Anterior cingulate cortex (tissue), 58 donors: Measurements from ENCODE around the gene PRSS57.
"Not testable (repeated sequence)": the region's sequence is repeated elsewhere in the genome, so short reads cannot be mapped to it uniquely, and the experiment has no call there.

Experiments
- DNase-seq, 58 donors: peaks; one replicate each; lab custom pipeline; 2025; lab: John Stamatoyannopoulos, UW

Gene PRSS57

DNA sequence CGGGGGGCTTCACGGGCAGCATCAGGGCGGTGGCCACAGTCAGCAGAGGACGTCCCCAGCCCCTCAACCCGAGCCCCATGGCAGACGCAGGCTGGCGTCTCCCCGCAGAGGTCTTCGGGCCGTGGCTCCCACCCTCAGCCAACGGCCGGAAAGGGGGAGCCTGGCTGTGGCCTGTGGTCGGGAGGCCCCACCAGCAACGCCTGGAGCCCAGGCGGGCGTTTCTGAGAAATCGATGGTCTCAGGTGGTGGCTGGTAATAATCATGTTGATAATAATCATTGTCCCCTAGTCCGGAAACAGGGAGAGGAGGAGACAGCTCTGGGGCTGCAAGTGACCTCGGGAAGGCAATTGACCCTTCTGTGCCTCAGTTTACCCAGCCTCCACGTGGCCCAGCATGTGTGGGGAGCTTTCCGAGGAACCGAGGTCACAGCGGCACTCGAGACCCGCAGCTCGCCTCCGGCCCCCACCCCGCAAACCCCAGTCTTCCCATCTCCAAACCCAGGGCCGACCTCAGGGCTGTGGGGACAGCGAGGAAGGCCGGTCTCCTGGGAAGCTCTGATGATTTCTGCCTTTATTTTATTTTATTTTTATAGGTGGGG lies at the start of gene PRSS57:
Gene PRSS57, minus strand, starts transcription at position 101 of the 598 bp plus-strand sequence. Its CDS starts 22 bp downstream, at position 79.
- no peak for DNase-seq

DNA sequence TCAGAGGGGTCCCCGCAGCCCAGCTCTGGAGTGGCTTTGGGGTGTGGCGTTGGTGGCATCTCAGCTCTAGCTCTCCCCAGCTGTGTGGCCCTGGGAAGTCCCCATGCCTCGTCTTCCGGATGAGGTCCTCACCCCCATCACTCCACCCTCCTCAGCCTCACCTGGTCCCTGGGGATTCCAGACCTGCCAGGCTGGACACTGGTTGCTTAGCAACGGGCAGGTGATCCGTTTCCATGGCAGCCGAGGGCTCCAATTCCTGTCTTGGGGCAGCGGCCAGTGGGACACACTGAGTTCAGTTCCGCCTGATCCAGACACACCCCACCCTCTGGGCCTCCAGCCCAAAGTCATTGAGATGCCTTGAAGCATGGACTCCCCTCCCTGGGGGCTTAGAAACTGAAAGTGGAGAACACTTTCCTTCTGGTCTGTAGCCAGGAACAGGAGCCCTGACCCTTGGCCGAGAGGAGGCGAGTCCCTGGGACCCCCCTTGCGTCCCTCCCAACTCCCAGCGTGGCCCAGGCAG lies 48.0 kb upstream of the PRSS57 start:
- DNase-seq = peak in 3 of 58 donors; percentile 3 to 14 (median 5)

GRCh38 chr19:742540-743075 lies 47.4 kb upstream of the PRSS57 start:
- no peak for DNase-seq

DNA sequence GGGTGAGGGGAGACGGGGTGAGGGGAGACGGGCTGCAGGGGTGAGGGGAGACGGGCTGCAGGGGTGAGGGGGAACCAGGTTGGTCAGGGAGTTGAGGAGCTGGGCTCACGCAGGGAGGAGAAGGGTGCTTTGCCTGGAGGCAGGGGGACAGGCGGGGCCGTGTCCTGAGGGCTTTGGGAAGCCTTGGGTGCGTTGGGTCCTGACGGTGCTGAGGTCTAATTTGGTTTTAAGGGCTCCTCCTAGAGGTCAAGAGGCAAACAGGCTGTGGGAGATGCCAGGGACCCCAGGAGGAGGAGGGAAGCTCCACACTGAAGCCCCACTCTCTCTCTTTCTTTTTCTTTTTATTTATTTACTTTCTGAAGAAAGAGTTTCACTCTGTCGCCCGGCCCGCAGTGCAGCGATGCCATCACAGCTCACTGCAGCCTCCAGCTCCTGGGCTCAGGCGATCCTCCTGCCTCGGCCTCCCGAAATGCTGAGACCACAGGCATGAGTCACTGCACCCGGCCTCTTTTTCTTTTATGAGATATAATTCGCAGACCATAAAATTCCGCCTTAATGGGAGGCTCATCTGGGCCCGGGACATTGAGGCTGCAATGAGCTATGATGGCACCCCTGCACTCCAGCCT lies 46.4 kb upstream of the PRSS57 start:
- DNase-seq = no peak

DNA sequence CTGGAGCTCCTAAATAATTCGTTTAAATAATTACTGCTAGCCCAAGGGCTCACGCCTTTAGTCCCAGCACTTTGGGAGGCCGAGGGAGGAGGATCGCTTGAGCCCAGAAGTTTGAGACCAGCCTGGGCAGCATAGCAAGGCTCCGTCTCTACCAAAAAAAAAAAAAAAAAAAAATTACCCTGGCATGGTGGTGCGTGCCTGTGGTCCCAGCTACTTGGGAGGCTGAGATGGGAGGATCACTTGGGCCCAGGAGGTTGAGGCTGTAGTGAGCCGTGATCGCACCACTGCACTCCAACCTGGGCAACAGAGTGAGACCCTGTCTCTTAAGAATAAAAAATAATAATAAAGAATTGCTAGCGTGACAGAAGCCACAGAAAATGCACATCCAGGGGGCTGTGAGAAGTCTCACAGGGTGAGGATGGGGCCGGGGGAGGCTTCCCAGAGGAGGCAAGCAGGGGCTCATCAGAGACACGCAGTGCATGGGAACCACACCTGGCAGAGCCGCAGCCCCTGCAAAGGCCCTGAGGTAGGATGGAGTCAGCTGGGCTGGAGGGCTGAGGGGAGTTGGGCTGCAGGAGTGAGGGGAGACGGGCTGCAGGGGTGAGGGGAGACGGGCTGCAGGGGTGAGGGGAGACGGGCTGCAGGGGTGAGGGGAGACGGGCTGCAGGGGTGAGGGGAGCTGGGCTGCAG lies 45.7 kb upstream of the PRSS57 start:
- DNase-seq = not testable (repeated sequence)

- no peak for DNase-seq
These were observed 44.9 kb upstream of the PRSS57 start for GRCh38 chr19:739998-740715.

DNA sequence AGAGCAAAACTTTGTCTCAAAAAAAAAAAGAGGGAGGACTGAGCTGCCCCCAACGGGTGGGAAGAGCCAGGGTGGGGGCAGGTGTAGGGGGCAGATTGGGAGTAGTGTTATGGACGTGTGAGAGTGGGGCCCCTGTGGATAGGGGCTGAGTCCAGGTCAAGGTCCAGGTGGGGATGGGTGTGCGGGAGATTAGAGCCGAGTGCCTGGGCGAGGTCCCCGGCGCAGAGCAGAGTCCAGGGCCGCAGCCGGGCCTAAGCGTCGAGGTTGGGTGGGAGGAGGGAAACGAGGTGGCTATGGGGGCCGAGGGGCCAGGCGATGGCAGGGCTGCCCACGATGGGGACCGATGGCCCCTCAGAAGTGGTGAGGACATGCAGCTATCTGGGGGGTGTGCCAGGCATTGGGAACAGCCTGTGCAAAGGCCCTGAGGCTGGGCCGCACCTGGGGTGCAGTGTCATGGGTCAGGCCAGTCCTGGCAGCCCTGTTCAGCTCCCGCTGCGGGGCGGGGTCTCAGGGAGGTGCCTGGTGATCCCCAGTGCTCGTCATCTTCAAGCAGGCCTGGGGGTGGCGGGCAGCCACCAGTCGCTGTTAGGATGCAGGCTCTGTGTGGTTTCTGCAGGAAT lies 43.4 kb upstream of the PRSS57 start:
- DNase-seq = no peak

GRCh38 chr19:737591-738093 lies 42.4 kb upstream of the PRSS57 start:
- peak in 15 of 58 donors; percentile 4 to 41 (median 14) for DNase-seq

DNA sequence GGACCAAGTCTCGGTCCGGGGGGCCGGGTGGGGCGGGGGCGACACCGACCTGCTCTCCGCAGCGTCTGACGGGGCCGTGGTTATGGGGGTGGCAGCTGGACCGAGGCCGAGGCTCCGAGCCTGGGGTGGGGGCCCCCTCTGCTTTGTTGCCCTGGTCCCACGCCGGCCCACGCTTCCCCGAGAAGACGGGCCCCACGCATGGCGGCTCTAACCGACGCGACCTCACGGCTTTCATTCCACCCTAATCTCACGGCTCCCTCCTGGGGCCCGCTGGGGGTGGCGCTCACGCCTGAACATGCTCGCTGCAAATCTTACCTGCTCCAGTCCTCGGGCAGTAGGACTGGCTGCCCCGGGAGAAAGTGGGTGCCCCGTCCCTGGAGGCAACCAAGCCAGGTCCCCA lies 40.9 kb upstream of the PRSS57 start:
- no peak for DNase-seq

DNA sequence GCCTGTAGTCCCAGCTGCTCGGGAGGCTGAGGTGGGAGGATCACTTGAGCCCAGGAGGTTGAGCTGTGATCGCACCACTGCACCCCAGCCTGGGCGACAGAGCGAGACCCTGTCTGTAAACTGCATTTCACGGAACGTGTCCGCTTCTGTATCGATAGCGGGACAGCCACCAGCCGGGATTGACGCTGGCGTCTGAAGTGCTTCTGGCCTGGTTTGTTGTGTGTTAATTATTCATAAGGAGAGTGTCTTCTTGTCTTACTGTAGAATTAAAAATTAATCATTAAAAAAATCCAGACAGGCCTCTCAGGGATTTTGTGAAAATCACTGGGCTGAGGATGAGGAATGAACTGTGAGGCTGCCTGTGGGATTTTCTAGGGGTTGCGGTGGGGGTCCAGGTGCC lies 39.5 kb upstream of the PRSS57 start:
- DNase-seq = no peak

DNA sequence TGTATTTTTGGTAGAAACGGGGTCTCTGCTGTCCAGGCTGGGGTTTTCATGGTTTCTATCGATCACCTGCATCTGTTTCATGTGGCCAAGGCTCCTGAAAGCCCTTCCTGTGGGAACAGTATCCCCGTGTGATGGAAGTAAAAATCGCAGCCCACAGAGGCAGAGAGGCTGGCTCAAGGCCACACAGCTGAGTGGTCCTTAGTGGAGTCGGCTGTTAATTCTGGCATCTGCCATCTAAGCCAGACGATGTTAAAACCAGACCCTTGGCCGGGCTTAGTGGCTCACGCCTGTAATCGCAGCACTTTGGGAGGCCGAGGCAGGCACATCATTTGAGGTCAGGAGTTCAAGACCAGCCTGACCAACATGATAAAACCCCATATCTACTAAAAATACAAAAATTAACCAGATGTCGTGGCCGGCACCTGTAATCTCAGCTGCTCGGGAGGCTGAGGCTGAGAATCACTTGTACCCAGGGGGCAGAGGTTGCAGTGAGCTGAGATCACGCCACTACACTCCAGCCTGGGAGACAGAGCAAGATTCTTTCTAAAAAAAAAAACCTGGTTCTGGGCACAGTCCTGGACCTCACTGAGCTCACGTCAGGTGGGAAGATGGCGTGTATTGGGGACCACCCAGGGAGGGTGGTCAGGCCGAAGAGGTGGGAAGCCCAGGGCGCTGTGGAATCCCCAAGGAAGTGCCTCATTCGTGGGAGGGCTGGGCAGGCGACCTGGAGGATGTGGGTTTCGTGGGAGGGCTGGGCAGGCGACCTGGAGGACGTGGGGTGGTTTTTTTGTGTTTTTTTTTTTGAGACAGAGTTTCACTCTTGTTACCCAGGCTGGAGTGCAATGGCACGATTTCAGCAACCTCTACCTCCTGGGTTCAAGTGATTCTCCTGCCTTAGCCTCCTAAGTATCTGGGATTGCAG lies 37.2 kb upstream of the PRSS57 start:
- DNase-seq = no peak

DNA sequence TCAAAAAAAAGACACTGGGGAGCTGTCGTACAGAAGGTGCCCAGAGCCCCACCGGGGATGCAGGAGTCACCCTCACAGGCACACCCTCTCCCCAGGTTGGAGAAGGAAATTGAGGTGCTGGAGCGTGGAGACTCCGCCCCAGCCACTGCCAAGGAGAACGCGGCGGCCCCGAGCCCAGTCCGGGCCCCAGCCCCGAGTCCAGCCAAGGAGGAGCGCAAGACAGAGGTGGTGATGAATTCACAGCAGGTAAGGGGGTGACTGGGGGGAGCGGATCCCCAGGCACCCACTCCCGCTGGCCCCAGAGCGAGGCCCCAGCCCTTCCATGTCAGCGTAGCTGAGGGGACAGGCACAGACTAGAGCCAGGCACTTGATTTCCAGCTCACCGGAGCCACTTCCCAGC lies 35.7 kb upstream of the PRSS57 start:
- DNase-seq = no peak

- DNase-seq = no peak
These were observed 34.9 kb upstream of the PRSS57 start for GRCh38 chr19:729965-730668.

DNA sequence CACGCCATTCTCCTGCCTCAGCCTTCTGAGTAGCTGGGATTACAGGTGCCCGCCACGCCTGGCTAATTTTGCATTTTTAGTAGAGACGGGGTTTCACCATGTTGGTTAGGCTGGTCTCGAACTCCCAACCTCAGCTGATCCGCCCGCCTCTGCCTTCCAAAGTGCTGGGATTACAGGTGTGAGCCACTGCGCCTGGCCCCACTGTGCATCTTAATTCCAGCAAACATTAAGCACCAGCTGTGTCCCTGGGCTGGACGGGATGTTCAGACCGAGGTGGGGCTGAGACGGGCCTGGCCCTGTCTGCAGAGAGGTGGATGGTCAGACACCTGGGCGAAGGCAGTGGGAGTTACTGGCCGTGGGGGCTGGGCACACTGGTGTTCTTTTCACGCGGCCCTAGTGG lies 34.3 kb upstream of the PRSS57 start:
- DNase-seq = not testable (repeated sequence)

DNA sequence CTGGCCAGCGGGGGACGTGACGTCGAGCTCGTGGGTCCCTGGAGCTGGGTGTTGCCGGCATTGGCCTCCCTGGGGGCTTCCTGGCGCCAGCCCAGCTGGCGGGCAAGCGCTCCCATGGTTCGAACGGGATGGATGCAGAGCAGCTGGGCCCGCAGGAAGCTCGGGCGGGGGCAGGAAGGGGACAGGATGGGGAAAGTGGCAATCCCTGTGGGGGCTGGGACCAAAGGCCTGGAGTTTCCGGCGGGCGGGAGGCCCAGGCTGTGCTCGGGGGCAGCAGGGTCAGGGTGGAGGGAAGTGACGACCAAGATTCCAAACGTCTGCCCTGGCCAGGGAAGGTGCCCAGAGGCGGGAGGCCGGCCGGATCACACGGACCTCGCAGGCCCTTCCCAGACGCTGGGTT lies 32.8 kb upstream of the PRSS57 start:
- DNase-seq = no peak

DNA sequence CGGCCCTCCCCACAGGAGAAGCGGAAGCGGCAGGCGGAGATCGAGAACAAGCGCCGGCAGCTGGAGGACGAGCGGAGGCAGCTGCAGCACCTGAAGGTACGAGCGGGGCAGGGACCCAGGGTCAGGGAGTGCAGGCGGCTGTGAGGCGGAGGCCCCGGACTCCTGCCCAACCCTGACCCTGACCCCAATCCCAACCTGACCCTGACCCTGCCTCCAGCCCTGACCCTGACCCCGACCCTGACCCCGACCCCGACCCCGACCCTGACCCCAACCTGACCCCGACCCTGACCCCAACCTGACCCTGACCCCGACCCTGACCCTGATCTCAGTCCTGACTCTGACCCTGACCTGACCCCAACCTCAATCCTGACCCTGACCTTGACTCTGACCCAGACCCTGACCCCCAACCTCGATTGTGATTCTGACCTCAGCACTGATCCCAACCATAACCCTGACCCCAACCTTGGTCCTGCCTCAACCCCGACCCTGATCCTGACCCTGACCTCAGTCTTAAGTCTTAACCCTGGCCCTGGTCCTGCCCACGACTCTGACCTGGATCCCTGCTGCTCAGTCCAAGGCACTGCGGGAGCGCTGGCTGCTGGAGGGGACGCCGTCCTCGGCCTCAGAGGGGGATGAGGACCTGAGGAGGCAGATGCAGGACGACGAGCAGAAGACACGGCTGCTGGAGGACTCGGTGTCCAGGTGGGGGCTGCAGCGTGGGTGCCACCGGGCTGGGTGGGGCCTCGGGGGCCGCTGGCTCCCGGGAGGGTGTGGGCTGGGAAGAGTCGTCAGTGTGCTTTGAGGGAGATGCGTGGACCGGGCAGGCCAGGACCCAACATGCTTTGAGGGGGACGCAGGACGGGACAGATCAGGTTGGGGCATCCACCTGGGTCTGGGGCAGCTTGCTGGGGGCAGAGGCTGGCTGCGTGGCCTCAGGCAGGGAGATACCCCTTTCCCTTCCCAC lies 32.0 kb upstream of the PRSS57 start:
- peak in 3 of 58 donors; percentile 14 to 60 (median 17) for DNase-seq

- no peak for DNase-seq
These were observed 30.3 kb upstream of the PRSS57 start for GRCh38 chr19:725461-726089.
